Gastroesophageal sphincter (tissue), 3 donors: ENCODE results near the gene THSD4.

Experiments
- EP300 ChIP-seq: sonication (generic); formaldehyde crosslinking; IDR thresholded peaks from one replicate; pipeline ENCODE4 v1.6.1; 2017; ENCODE audit warnings: antibody characterized with exemption, mild to moderate bottlenecking
- POLR2A ChIP-seq, 2 donors: fragments of 450-650 bp; IDR thresholded peaks; one replicate each; pipeline ENCODE4 v1.6.1; 2017; ENCODE audit warnings: antibody characterized with exemption in 2 of 2, mild to moderate bottlenecking in 2 of 2, moderate library complexity in 1 of 2
- POLR2AphosphoS5 ChIP-seq: sonication (generic); formaldehyde crosslinking; IDR thresholded peaks from one replicate; pipeline ENCODE4 v1.6.1; 2017; ENCODE audit warnings: antibody characterized with exemption
- TF ChIP-seq, protein P1 (sequence below), 4 experiments: fragments of 200-600 bp in 2 of 4; fragments of 450-650 bp in 2 of 4; sonication (generic) in 1 of 4; IDR thresholded peaks; one replicate each; pipeline ENCODE4 v1.5.1; 2017 to 2019; ENCODE audit warnings: antibody characterized with exemption in 4 of 4, mild to moderate bottlenecking in 2 of 4, moderate library complexity in 2 of 4

DNA sequence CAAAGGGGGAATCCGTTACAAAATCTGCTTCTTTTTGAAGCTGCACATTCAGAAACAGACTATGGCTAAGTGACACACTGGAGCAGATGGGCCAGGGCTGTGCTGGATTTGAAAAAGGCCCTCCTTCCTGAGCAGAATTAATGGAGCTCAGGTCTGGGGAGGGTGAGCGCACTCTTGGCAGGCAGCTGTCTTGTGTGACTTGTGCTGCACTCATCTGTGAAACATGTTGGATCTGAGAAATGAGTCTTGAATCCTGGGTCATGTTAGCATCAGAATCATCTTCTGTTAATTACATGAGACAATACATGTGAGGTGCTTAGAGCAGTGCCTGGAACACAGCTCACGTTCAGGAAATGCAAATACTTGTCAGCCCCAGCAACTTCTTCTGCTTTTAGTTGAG, 219.6 kb downstream of the THSD4 start:
- TF ChIP-seq EP300 (no peak), POLR2AphosphoS5 (no peak), POLR2A (IDR thresholded peaks at IDR 0.05) (no peak)
- TF ChIP-seq, protein P1, sequence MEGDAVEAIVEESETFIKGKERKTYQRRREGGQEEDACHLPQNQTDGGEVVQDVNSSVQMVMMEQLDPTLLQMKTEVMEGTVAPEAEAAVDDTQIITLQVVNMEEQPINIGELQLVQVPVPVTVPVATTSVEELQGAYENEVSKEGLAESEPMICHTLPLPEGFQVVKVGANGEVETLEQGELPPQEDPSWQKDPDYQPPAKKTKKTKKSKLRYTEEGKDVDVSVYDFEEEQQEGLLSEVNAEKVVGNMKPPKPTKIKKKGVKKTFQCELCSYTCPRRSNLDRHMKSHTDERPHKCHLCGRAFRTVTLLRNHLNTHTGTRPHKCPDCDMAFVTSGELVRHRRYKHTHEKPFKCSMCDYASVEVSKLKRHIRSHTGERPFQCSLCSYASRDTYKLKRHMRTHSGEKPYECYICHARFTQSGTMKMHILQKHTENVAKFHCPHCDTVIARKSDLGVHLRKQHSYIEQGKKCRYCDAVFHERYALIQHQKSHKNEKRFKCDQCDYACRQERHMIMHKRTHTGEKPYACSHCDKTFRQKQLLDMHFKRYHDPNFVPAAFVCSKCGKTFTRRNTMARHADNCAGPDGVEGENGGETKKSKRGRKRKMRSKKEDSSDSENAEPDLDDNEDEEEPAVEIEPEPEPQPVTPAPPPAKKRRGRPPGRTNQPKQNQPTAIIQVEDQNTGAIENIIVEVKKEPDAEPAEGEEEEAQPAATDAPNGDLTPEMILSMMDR (IDR thresholded peaks at IDR 0.05): no peak
